ENCODE measurements around the gene AGAP4.
"Not testable (repeated sequence)": the region's sequence is repeated elsewhere in the genome, so short reads cannot be mapped to it uniquely, and the experiment has no call there.

- not testable (repeated sequence) for TF ChIP-seq CTCF (IDR thresholded peaks at IDR 0.05 in 4 of 5, conservative IDR thresholded peaks at IDR 0.05 in 1 of 5); POLR2A (IDR thresholded peaks at IDR 0.05)
Measured at GRCh38 chr10:45789991-45790390, 57.3 kb downstream of the AGAP4 start.

Data from gastrocnemius medialis (tissue), 4 donors.